Gastrocnemius medialis (tissue), 4 donors: Measurements from ENCODE around the gene TEX48. TPM values are rescaled to one million over a fixed set of nuclear protein-coding genes. Genes with fewer than 3 reads are reported as not detected.

ENCODE experiments used
- ATAC-seq, 2 donors: fragments of 150-250 bp; one replicate each; pipeline ENCODE4 v1.9.1; 2016
- DNase-seq, 2 donors: peaks; one replicate each; pipeline ENCODE4 v3.0.0-alpha.2; 2019
- H3K27ac ChIP-seq, 4 donors: fragments of 200-600 bp; sonication (generic); 1 replicate in 1 of 4; 2 replicates in 3 of 4; pipeline ENCODE4 v1.5.1; 2016 to 2018; ENCODE audit warnings: mild to moderate bottlenecking in 2 of 4, moderate library complexity in 1 of 4
- H3K27me3 ChIP-seq, 3 donors: fragments of 200-600 bp; sonication (generic) in 2 of 3; 1 replicate in 1 of 3; 2 replicates in 2 of 3; pipeline versions ENCODE4 v1.5.1 to v1.6.0; 2016 to 2019; ENCODE audit warnings: mild to moderate bottlenecking in 1 of 3, moderate library complexity in 1 of 3
- H3K36me3 ChIP-seq, 2 donors: fragments of 200-600 bp; sonication (generic) in 1 of 2; one replicate each; pipeline ENCODE4 v1.5.1; 2017 to 2018
- H3K4me1 ChIP-seq, 2 donors: fragments of 200-600 bp; sonication (generic) in 1 of 2; one replicate each; pipeline ENCODE4 v1.5.1; 2016 to 2017; ENCODE audit warnings: mild to moderate bottlenecking in 2 of 2
- H3K4me3 ChIP-seq, 4 donors: fragments of 200-600 bp; sonication (generic) in 3 of 4; 1 replicate in 1 of 4; 2 replicates in 3 of 4; pipeline ENCODE4 v1.5.1; 2016 to 2019; ENCODE audit warnings: mild to moderate bottlenecking in 2 of 4
- H3K9me3 ChIP-seq, 3 donors: fragments of 200-600 bp; sonication (generic) in 2 of 3; 1 replicate in 1 of 3; 2 replicates in 2 of 3; pipeline ENCODE4 v1.5.1; 2016 to 2019
- POLR2A ChIP-seq, 2 donors: fragments of 450-650 bp; IDR thresholded peaks; one replicate each; pipeline ENCODE4 v1.6.1; 2017; ENCODE audit warnings: antibody characterized with exemption in 2 of 2, mild to moderate bottlenecking in 2 of 2, moderate library complexity in 2 of 2
- in situ Hi-C, 4 donors: fragments of 200-750 bp; cut with MboI; loops; one replicate each; pipeline versions ENCODE4 v1.15.0 to v1.8.0; 2017; ENCODE audit warnings: low sequenced_read_pairs in 4 of 4
- intact Hi-C: fragments of 100-400 bp; cut with DNase I; formaldehyde crosslinking; loops from one replicate; pipeline ENCODE4 v1.15.1; 2023; ENCODE audit warnings: low total_unique reads
- total RNA-seq, 4 donors: library from RNA; depleted of rRNA; stranded (reverse); fragments of >200 nt; gene quantifications; one replicate each; pipeline versions ENCODE4 v1.1.0 to v1.2.3, GENCODE V29; 2016
- TF ChIP-seq, protein P1 (sequence below), 5 experiments: fragments of 450-650 bp in 3 of 5; fragments of 200-600 bp in 2 of 5; sonication (generic) in 2 of 5; IDR thresholded peaks in 4 of 5; conservative IDR thresholded peaks in 1 of 5; 1 replicate in 4 of 5; 2 replicates in 1 of 5; pipeline ENCODE4 v1.5.1; 2016 to 2019; ENCODE audit warnings: antibody characterized with exemption in 5 of 5, mild to moderate bottlenecking in 3 of 5, moderate library complexity in 3 of 5

The TEX48 gene
- total RNA-seq, 4 donors from 2014 or later = not detected

- intact Hi-C loops (no loop called here), in situ Hi-C loops (loop anchor here in 2 of 4 donors (10.0 to 25.0 kb wide), 2 partner anchors 822 to 835 kb away; no protein-coding TSS in a partner anchor)
- Histone ChIP-seq H3K4me1 (no peaks in the 10 kb centered on the region), H3K4me3 (no peak overlapping the region), H3K27ac (no peak overlapping the region), H3K36me3 (no peaks in the 10 kb centered on the region), H3K27me3 (no peaks in the 10 kb centered on the region), H3K9me3 (no peaks in the 10 kb centered on the region)
- TF ChIP-seq, protein P1, sequence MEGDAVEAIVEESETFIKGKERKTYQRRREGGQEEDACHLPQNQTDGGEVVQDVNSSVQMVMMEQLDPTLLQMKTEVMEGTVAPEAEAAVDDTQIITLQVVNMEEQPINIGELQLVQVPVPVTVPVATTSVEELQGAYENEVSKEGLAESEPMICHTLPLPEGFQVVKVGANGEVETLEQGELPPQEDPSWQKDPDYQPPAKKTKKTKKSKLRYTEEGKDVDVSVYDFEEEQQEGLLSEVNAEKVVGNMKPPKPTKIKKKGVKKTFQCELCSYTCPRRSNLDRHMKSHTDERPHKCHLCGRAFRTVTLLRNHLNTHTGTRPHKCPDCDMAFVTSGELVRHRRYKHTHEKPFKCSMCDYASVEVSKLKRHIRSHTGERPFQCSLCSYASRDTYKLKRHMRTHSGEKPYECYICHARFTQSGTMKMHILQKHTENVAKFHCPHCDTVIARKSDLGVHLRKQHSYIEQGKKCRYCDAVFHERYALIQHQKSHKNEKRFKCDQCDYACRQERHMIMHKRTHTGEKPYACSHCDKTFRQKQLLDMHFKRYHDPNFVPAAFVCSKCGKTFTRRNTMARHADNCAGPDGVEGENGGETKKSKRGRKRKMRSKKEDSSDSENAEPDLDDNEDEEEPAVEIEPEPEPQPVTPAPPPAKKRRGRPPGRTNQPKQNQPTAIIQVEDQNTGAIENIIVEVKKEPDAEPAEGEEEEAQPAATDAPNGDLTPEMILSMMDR (IDR thresholded peaks at IDR 0.05 in 4 of 5, conservative IDR thresholded peaks at IDR 0.05 in 1 of 5) = no peak
- no peak for TF ChIP-seq POLR2A (IDR thresholded peaks at IDR 0.05)
- ATAC-seq (no peak), DNase-seq (no peak)
Observed at GRCh38 chr9:114689813-114690212, 7.8 kb upstream of the TEX48 start.

DNA sequence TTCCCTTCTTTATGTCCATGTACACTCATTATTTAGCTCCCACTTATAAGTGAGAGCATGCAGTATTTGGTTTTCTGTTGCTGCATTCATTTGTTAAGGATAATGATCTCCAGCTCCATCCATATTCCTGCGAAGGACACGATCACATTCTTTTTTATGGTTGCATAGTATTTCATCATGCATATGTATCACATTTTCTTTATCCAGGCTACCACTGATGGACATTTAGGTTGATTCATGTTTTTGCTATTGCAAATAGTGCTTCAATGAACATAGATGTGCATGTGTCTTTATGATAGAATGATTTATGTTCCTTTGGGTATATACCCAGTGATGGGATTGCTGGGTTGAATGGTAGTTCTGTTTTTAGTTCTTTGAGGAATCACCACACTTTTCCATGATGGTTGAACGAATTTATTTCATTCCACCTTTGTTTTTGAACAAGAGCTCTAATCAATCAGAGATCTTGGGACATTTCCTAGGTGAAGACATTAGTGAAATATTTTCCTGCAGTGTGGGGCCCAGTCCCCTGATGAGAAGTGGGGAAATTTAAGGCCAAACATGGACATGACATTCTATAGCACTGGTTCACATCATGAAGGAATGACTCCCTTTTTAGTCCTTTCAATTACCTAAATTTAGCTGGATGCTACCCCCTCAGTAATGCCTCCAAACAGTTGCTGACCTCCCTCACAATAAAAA is 7.1 kb upstream of the TEX48 start:
- no peak overlapping the region for H3K27ac ChIP-seq
- in situ Hi-C loops = loop anchor here in 2 of 4 donors (10.0 to 25.0 kb wide), 2 partner anchors 823 to 836 kb away; no protein-coding TSS in a partner anchor
- ATAC-seq = no peak
- no peak for DNase-seq
- H3K9me3 ChIP-seq = no peaks in the 10 kb centered on the region
- H3K27me3 ChIP-seq = no peaks in the 10 kb centered on the region
- H3K36me3 ChIP-seq = no peaks in the 10 kb centered on the region
- intact Hi-C loops = no loop called here
- no peaks in the 10 kb centered on the region for H3K4me1 ChIP-seq
- no peak overlapping the region for H3K4me3 ChIP-seq
- no peak for TF ChIP-seq POLR2A (IDR thresholded peaks at IDR 0.05)
- TF ChIP-seq, protein P1 (IDR thresholded peaks at IDR 0.05 in 4 of 5, conservative IDR thresholded peaks at IDR 0.05 in 1 of 5) = no peak

DNA sequence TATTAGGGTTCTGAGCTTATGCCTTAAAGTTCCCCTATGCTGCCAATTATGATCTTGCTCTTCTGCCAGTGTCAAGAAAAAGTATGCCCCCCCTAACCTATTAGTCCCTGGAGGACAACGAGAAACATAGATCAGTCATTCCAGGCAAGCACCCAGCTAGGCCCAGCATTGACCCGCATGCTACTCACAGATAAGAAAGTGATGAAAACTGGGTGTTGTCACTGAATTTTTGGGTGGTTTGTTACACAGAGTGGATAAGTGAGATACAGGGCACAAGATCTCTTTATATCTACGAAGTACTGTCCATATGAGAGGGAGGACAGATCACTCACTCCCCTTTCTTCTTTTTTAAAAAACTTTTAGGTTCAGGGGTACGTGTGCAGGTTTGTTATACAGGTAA is 6.4 kb upstream of the TEX48 start:
- Histone ChIP-seq H3K4me3 (no peak overlapping the region), H3K4me1 (no peaks in the 10 kb centered on the region), H3K9me3 (no peaks in the 10 kb centered on the region), H3K27me3 (no peaks in the 10 kb centered on the region), H3K36me3 (no peaks in the 10 kb centered on the region), H3K27ac (no peak overlapping the region)
- intact Hi-C loops = no loop called here
- in situ Hi-C loops = loop anchor here in 2 of 4 donors (10.0 to 25.0 kb wide), 2 partner anchors 824 to 836 kb away; no protein-coding TSS in a partner anchor
- TF ChIP-seq, protein P1 (IDR thresholded peaks at IDR 0.05 in 4 of 5, conservative IDR thresholded peaks at IDR 0.05 in 1 of 5) = no peak
- TF ChIP-seq POLR2A (IDR thresholded peaks at IDR 0.05) = no peak
- no peak for DNase-seq
- no peak for ATAC-seq

DNA sequence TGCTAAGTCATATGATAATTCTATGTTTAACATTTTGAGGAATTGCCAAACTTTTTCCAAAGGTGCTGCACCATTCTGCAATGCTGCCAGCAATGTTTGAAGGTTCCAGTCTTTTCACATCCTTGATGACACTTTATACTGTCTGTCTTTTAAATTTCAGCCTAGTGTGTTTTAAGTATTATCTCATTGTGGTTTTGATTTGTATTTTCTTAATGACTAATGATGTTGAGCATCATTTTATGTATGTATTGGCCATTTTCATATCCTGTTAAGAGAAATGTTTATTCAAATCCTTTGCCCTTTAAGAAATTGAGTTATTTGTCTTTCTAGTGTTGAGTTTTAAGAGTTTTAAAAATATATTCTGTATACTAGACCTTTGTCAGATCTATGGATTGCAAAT is 5.0 kb upstream of the TEX48 start:
- Histone ChIP-seq H3K36me3 (no peaks in the 10 kb centered on the region), H3K27ac (no peak overlapping the region), H3K4me3 (no peak overlapping the region), H3K27me3 (no peaks in the 10 kb centered on the region), H3K9me3 (no peaks in the 10 kb centered on the region), H3K4me1 (no peaks in the 10 kb centered on the region)
- in situ Hi-C loops (loop anchor here in 2 of 4 donors (10.0 to 25.0 kb wide), 2 partner anchors 825 to 838 kb away; no protein-coding TSS in a partner anchor), intact Hi-C loops (no loop called here)
- ATAC-seq (no peak), DNase-seq (no peak)
- TF ChIP-seq, protein P1 (IDR thresholded peaks at IDR 0.05 in 4 of 5, conservative IDR thresholded peaks at IDR 0.05 in 1 of 5) = no peak
- no peak for TF ChIP-seq POLR2A (IDR thresholded peaks at IDR 0.05)
